Stimulated activated CD4-positive, alpha-beta T cell treated with anti-CD3 and anti-CD28 coated beads, Interleukin-1b, Interleukin-23, amount 100 ng/mL, for 1 hour (primary cell): ENCODE measurements around the gene MYO18B.
"Not testable (repeated sequence)": the region's sequence is repeated elsewhere in the genome, so short reads cannot be mapped to it uniquely, and the experiment has no call there.

Experiments
- DNase-seq, 2 donors: peaks; one replicate each; pipeline ENCODE4 v3.0.0-alpha.2; 2020; ENCODE audit warnings: low read depth in 2 of 2

MYO18B gene, protein sequence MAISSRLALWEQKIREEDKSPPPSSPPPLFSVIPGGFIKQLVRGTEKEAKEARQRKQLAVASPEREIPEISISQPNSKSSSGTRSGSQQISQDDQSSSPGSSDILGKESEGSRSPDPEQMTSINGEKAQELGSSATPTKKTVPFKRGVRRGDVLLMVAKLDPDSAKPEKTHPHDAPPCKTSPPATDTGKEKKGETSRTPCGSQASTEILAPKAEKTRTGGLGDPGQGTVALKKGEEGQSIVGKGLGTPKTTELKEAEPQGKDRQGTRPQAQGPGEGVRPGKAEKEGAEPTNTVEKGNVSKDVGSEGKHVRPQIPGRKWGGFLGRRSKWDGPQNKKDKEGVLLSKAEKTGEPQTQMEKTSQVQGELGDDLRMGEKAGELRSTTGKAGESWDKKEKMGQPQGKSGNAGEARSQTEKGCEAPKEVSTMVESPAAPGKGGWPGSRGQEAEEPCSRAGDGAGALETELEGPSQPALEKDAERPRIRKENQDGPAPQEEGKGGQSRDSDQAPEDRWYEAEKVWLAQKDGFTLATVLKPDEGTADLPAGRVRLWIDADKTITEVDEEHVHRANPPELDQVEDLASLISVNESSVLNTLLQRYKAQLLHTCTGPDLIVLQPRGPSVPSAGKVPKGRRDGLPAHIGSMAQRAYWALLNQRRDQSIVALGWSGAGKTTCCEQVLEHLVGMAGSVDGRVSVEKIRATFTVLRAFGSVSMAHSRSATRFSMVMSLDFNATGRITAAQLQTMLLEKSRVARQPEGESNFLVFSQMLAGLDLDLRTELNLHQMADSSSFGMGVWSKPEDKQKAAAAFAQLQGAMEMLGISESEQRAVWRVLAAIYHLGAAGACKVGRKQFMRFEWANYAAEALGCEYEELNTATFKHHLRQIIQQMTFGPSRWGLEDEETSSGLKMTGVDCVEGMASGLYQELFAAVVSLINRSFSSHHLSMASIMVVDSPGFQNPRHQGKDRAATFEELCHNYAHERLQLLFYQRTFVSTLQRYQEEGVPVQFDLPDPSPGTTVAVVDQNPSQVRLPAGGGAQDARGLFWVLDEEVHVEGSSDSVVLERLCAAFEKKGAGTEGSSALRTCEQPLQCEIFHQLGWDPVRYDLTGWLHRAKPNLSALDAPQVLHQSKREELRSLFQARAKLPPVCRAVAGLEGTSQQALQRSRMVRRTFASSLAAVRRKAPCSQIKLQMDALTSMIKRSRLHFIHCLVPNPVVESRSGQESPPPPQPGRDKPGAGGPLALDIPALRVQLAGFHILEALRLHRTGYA (N-terminal part only)

DNA sequence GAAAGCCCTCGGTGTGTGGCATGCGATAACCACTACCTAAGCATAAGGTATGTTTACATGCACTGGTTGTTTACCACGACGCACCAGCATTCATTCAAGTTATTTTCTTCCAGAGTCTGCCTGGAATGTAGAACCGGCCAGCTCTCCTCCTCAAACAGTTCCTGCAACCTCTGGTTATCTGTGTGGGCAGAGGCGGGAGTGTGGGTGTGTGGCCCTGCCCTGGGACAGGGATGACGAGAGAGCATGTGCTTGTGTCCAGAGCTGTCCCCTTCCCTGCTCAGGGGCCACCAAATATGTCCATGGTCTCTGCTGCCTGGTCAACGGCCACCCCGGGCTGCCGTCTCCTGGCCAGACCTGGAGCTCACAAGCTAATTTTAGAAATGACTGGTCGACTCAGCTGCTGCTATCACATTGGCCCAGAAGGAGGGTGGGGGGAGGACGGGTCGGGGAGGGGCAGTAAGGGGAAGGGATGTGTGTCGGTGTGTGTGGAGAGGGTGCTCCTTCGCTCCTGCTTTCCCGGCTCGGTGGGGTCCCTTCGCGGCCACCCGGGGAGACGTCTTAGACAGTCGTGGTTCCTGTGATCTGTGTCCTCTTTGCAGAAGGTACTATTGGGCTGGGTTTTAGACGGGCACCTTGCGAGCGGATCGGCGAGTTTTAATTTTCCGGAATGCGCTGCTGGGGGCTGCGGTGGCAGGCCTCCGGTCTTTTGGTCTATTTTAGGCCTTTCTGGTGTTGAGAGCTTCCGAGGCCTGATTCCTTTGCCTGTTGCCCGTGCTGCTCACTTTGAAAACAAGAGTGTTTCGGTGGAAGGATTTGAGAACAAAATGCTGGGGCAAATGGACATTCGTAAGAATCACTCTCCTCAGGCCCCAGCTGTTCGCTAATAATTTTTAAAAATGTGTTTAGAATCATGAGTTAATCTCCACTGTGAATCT is at the start of gene MYO18B:
Gene MYO18B, plus strand, starts transcription at position 497 of the 935 bp plus-strand sequence. CDS start 18,905 bp downstream, outside the sequence.
- no peak for DNase-seq

DNA sequence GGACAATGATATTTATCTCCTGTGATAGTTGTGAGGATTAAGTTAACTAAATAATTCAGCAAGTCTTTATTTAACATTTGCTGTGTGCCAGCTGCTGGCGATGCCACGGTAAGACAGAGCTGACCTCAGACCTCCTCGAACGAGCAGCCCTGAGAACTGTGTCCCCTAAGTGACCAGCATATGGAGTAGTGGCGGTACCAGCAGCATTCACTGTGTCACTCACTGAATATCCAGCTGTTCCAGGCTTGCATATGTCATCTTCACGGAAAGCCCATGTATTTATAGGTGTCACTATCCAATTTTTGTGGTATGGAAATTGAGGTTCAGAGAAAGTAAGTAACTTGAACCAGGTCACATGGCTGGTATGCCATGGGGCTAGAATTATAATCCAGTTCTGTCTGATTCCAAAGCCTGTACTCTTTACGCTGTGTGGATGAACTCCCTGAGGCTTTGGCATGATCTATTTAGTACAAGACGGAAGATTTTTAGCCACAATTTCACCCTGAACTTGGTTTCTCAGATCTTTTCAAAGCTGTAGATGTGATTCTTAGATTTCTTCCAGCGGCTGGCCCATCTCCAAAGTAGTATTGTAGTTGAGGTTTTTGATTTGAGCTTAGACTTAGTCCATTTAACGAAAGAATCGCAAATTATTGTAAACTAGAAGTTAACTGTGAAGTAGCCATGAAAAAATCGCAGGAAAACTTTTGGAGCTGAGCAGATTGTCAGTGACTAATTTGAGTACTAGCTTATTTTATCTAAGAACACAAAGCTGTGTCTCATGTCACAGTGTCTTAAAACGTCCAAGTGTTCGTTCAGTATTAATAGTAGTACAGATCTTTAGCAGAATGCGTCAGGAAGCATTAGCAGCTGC is 49.4 kb upstream of the MYO18B start:
- DNase-seq, result no peak

DNA sequence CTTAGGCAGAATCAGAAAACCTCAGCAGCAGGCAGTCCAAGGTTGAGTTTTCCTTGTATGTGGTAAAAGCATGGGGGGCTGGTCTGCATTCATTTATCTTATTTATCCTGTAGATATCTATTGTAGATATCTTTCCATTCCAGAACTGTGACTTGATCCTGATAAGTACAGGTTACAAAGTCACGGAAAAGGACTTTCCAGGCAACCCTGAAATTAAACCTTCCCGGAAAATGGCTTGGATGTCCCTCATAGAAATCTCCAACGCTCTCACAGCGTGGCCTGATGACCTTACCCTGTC is 48.8 kb upstream of the MYO18B start:
- DNase-seq, result no peak

DNA sequence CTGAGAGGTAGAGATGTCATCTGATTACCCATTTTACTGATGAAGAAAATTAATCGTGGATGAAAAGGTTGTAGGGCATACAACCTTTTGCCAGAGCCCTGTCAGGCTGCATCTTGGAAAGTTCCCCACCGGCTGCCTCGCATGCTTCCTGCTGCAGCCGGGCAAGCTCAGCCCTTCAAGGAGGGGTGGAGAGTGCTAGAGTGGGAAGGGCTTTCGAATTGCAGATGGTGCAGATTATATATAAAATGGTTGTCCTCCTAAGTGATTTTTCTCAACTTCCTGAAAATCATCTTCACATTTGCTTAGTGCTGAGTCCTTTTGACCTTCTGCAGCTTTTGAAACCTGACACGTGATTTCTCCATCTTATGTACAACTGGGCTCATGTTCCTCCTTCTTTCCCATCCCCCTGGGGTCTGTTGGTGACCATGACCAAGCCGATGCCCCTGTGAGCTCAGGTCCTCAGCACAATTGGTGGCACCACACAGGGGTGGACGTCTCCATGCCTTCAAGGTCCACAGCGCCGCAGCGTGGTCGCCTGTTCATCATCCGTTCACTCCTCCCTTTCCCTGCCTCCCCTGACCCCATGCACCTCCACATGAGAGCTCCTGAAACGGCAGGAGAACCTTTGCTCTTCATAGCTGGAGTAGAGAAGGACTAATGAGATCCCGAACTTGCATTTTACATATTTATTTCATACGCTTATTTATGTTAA is 47.6 kb upstream of the MYO18B start:
- DNase-seq, result no peak

DNA sequence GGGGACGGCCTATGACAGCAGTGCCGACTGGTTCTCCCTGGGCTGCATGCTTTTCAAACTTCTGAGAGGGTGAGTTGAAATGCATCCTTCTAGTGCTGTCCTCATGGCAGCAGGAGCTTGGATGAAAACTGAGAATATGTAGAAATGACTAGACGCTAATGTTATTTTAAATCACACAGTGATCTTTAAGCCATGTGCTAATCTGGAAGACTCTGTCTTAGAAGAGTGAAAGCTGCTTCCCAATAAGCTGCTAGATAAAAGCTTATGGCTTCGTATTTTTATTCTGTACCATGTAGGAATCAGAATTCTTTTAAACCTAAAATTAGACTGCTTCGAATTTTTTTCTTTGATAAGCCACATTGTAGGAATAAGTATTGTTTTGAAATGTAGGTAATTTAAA is 46.8 kb upstream of the MYO18B start:
- DNase-seq, result no peak

DNA sequence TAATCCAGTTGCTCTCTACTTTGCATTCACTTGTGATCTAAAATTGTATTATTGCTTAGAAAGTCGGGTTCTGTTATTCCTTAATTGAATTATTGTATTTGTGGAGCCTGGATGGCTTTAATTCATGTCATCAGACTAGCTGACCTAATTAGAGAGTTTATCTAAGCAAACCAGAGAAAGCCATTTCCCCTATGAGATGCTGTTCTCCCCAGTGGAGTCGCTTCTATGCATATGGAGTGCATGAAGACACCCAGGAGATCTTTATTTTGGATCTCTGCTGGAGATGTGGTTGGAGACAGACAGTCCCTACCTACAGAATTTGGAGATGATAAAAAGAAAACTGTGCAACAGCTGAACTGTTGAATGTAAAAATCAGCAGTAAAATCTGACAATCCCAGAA is 45.2 kb upstream of the MYO18B start:
- DNase-seq, result no peak

DNA sequence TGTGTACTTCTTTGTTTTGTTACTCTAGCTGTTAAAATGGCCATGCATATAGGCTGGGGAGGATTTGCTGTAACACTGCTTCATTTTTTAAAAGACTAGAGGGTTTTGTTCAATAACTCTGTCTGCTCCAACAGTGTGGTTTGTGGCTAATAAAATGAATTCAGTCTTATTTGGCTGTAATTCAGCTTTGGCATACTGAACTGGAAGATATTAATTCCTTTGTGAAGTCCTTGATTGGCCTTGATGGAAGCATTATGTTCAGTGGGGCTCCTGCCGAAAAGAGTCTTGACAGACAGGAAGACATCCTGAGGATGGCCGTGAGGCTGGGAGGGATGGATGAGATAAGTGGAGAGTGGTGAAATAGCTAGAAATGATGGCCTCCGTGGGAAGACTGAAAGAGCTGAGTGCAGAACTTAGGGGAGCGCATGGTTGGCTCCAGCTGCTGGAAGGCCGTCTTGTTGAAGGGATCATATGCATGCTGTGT is 44.8 kb upstream of the MYO18B start:
- no peak for DNase-seq

DNA sequence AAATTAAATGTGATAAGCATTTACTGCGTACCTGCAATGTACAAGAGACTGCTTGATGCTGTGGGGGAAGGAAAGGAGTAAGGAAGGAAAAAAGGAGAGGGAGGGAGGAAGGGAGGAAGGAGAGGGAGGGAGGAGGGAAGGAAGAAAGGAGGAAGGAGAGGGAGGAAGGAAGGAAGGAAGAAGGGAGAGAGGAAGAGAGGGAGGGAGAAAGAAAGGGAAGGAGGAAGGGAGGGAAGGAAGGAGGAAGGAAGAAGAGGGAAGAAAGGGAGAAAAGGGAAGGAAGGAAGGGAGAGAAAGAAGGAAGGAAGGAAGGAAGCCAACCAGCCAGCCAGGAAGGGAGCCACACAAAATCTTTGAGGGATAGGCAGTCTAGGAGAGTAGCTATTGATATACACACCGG is 44.0 kb upstream of the MYO18B start:
- no peak for DNase-seq

DNA sequence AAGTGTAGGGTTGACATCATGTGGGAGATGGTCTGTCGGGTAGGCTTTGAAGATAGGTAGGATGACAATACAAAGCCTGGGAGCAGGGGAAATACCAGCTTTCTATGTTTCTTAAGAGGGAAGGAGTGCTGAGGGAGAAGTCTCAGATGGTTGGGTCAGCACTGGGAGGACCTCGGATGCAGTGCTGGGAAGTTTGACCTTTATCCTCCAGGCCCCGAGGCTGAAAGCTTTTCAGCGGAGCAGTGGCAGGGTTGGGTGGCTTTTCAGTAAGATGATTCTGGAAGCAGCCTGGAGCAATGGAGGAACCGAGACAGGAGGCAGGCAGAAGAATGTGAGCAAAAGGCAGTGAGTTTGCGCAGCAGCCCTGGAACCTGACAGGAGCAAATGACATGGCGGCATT is 43.5 kb upstream of the MYO18B start:
- DNase-seq, result no peak

DNA sequence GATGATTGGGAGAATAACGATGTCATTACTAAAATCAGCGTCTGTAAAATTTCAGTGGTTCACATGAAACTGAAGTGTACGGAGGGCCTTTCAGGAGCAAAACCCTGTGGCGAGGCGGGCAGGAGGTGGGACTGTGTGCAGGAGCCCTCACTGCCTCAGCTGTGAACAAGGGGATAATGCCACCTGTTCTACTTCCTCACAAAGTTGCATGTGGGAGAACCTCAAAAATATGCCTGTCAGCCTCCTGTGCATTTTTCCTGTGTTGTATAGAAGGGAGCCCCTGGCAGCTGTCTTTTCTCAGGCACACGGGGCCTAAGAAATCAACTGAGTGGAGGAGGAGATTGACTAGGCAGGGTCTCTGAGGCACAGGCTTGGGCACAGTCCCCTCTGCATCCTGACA is 43.0 kb upstream of the MYO18B start:
- DNase-seq, result no peak

DNA sequence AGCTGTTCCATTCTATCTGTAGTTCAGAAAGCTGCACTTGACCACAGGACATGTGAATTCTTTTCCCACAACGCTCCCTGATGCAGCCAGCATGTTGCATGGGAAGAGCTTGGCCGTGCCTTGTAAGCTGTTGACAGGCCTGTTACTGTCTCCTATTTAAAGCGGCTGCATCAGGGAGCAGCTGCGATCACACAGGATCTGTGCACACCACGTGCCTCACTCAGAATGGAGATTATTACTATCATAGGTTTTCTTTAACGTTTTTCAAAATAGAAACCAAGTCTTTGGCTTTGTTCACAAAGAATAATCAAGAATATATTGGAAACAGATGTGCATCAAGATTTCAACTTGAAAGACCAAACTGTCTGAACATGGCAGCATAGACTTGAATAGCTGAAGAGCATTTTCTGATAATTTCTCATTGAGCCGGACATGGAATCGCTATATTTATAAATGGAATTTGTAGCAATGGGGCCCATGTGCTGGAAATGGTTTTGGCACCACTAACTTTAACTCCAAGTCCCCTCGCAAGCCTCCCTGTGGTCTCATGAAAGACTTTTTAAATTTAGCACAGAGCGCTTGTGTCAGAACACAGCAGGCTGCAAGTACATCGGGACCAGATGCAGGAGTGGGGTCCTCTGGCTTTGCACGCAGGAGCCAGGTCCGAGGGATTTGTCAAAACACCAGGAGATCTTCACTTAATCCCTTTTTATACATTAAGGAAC is 40.8 kb upstream of the MYO18B start:
- DNase-seq, result no peak

DNA sequence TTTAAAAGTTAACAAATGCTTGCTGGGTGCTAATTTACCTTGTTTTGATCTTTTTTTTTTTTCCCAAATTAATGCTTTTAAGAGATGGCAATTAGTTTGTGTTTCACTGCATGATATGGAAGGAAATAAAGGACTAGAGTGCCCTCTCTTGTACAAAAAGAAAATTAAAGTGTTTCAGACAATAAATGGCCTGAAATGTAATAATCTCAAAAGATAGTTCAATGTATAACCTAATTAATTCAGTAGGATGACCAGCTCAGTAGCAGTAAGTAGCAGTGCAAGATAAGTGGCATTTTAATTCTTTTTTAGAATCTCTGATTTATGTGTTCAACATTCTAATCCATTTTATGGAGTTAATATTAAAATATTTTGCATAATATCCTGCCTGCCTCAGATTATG is 39.9 kb upstream of the MYO18B start:
- DNase-seq, result no peak

DNA sequence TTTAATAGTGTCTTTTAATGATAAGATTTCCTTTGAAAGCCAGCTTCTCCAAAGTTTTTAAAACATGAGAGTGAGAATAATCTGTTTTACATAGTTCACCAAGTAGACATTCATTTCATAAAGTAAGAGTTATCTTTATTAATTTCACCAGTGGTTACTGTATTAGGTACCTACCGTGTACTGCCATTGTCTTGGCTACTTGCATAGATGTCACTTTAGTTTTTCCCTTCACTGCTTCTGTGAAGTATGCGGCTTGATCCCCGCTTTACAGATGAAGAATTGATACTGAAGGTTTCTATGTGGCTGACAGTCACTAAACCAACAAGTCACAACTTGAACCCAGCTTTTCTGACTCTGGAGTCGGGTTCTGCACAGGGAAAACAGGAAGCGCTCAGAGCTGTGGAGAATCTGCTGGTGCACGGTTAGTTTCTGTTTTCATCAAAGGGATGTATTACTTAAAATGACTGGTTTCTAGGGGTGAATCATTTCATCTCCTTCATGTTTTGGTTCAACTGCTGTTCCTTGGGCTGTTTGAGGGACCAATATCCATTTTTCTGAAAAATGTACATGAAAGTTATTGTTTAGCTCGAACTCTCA is 39.3 kb upstream of the MYO18B start:
- no peak for DNase-seq

DNA sequence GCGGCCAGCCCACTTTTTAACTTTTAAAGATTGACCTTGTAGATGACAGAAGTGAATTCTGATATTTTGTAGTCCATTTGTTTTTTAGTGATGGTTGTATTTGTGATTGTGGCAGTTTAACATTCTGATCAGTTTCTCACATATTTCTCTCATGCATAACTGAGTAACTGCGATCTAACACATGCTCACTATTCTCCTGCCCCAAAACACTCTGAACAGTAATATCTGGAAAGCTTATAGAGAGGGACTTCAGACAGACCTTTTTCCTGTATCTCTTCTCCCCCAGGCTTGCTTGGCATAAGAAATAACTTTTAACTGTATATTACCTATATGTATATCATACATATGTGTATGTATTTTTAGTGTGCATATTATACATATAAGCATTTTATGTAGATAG is 37.3 kb upstream of the MYO18B start:
- no peak for DNase-seq

DNA sequence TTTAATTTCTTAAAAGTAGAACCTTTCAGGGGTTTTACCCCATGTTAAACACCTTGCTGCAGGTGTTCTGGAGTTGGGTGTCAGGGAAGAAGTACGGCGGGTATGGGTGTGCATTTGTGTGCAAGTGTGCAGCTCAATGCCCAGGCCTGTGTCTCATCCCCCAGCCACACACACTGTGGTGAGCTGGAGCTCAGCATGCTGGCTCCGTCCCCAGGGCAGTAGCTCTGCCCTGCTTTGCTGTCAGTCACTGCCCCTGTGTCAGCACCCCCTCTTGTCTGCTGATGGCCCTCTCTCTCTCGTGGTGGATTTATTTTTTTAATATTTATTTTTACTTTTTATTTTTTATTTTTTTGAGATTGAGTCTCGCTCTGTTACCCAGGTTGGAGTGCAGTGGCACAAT is 35.8 kb upstream of the MYO18B start:
- no peak for DNase-seq

DNA sequence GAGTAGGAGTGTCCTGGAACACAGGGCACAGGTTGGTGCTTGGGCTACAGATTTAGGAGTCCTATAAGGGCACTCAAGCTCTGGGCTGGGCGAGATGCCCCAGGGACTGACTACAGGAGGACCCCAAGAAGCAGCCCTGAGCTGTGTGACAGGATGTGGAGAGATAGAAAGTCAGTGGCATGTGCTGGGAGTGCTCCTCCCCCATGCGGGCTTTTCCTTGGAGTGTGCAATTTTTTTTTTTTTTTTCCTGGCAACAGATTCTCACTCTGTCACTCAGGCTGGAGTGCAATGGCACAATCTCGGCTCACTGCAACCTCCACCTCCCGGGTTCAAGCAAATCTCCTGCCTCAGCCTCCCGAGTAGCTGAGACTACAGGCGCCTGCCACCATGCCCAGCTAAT is 33.6 kb upstream of the MYO18B start:
- DNase-seq, result not testable (repeated sequence)

DNA sequence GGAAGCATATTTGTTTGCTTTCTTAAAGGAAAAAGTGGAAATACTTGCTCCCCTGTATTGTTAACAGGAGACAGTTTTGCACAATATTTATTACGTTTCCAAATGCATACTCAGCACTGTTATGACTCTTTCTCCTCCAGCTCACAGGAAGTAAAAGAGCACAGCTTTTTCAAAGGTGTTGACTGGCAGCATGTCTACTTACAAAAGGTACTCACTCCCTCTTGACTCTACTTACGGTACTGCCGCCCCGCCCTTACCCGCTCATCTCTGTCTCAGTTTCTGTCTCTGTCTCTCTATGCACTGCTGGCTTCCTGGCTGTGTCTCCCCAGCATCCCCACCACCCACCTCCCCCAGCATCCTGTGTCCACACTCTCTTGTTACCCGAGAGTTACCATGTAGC is 32.2 kb upstream of the MYO18B start:
- no peak for DNase-seq

DNA sequence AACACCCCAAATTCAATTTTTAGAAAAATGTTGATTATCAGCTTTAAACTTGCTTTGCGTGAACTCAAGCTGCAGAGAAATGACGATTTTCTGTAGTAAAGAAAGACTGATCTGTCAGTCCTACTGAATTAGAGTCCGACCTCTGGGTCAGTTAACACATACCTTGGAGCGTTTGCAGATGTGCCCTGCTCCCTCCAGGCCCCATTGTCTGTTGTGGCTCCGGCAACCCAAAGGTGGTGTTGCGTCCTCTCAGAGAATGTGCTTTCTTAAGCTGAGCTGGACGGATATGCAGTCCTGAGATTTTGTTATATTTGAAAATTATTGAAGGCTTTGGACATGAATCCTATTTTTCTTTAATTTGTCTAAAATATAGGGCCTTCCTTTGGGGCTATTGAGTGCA is 31.5 kb upstream of the MYO18B start:
- DNase-seq, result no peak
